ENCODE data around the gene AKR7A3.

GRCh38 chr1:19300211-19300610 is 11.6 kb upstream of the AKR7A3 start:
- TF ChIP-seq CTCF (IDR thresholded peaks at IDR 0.05) (no peak), POLR2A (IDR thresholded peaks at IDR 0.05) (no peak)

Measured in uterus (tissue), 2 donors.